Stimulated activated CD4-positive, alpha-beta T cell treated with anti-CD3 and anti-CD28 coated beads, Interleukin-12 subunit alpha, Interleukin-12 subunit beta, amount 100 ng/mL, for 48 hours (primary cell): ENCODE data around the gene FASN.

Experiments
- DNase-seq, 3 donors: peaks; one replicate each; pipeline ENCODE4 v3.0.0-alpha.2; 2020; ENCODE audit warnings: low read depth in 2 of 3, low spot score in 1 of 3

Gene FASN

DNA sequence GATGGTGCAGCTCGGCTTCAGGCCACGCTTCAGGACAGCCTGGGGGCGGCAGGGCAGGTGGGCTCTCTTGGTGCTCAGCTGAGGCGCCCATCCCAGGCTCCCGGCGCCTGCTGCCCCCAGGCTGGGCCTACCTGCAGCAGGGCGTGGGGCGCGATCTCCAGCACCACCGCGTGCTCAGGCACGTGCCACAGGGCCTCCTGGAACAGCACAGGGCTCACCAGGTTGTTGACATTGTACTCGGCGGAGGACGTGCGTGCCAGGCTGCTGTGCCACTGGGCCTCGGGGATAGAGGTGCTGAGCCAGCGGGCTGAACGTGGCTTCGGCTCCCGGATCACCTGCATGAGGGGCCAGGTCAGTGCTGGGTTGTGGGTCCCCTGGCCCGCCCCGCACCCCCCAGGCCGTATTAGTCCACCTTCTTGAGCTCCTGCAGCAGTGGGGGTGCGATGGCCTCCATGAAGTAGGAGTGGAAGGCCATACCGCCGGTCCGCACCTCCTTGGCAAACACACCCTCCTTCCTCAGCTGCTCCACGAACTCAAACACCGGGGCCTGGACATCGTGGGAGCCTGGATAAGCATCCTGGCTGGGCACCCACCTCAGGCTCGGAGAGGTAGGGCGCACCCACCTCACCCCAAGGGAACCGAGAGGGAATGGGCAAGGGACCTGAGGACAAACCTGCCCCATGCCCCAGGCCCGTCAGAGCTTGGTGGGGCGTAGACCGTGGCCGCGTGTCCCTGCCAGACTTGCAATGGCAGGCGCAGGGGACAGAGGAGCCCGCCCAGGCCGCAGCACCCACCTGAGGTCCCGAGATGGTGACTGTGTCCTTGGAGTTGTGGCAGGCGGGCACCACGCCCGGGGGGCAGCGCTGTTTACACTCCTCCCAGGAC is 9.0 kb downstream of the FASN start:
- DNase-seq = no peak

DNA sequence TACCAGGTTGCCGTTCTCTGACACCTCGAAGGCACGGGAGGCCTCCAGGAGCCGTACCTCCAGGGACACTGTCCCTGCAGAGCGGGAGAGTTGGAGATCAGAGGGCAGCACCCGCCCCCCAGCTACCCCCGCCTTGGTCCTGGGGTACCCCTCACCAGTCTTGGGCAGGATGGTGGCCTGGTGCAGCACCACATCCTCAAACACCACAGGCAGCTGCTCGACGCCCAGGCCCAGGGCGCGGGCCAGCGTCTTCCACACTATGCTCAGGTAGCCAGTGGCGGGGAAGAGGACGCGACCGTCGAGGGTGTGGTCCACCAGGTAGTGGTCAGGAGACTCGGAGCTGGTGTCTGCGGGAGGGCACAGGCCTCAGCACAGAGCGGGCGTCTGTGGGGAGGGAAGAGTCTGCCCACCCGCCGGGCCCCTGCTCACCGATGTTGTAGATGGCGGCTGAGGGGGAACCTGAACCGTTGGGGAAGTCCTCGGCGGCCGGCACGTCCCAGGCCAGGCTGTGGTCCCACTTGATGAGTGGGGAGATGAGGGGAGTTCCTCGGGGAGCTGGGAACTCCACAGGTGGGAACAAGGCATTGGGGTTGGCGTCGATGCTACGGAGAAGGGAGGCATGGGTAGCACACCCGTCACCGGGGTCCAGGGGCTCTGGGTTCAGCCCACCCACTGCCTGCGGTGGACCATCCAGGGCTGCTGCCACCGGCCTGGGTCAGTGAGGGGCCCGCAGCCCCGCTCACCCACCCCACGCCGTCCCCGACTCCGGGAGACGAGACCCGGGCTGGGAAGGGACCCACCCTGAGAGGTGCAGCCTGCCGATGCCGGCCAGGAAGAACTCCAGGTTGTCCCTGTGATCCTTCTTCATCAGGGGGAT is 9.8 kb downstream of the FASN start:
- no peak for DNase-seq

DNA sequence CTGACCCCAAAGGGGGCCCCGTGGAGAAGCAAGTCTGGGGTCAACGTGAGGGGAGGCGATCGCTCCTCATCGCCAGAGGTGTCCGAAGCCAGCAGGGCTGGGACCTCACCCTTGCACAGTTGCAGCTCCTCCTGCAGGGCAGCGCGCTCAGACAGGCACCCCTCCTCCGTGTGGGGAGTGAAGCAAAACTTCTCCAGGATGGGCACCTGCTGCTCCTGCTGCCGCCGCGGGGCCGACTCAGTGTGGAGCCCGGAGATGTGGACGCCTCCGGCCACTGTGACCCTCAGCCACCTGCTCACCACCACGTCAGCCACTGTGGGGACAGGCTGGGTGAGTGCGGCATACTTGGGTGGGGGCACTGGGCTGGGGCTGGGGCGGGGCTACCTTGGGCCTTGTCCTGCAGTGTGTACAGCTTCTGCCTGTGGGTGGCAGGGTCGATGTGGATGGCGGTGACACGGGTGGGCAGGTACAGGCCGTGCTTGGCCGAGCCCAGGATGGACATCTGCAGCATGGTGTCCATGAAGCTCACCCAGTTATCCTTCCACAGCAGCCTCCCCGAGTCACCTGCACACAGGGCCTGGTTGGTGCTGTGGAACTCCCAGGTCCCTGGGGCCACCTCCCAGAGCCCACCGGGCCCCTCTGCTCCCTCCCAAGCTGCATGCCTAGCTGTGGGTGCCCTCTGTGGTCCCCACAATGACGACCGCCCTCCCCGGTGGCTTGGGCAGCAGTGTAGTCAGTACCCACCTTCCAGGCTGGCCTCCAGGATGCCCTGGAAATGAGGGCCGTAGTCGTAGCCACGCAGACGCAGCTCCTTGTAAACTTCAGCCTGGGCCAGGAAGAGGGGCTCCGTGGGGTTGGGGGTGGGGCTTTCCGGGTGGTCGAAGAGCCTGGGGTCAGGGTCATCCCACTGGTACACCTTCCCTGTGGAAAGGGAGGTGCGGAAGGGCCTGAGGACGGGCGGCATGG is 10.8 kb downstream of the FASN start:
- no peak for DNase-seq

DNA sequence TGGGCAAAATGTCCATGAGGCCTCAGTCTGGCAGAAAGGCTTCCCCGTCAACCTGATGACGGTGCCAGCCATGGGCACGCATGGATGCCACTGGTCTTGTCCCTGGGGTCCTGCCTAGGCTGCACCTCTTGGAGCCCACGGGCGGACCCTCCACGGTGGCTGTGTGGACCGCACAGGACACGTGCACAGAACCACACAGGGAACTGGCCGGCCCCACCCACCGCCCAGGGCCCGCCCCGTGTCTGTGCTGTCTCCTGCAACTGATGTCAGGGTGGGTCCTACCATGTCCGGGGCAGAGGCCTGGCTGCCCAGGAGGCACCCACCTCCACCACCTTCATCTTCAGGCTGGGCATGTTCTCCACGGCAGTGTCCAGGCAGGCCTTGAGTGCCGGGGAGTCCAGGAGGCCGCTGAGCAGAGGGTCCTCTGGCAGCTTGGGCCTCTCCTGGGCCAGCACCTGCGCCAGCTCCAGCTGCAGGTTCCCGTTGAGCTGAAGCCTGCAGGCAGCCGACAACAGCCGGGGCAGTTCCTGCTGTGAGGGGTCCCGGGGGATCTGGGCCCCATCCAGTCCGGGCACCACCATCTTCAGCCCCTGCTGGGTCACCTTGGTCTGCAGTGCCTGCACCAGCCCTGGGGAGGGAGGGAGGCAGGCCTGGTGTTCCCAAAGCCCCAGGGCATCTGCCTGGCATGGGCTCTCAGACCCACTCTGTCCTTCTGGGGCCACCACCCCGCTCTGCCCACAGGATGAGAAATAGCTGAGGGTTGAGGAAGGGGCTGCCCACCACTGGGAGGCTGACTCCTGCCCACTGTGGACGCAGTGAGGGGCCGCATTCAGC is 11.9 kb downstream of the FASN start:
- no peak for DNase-seq

DNA sequence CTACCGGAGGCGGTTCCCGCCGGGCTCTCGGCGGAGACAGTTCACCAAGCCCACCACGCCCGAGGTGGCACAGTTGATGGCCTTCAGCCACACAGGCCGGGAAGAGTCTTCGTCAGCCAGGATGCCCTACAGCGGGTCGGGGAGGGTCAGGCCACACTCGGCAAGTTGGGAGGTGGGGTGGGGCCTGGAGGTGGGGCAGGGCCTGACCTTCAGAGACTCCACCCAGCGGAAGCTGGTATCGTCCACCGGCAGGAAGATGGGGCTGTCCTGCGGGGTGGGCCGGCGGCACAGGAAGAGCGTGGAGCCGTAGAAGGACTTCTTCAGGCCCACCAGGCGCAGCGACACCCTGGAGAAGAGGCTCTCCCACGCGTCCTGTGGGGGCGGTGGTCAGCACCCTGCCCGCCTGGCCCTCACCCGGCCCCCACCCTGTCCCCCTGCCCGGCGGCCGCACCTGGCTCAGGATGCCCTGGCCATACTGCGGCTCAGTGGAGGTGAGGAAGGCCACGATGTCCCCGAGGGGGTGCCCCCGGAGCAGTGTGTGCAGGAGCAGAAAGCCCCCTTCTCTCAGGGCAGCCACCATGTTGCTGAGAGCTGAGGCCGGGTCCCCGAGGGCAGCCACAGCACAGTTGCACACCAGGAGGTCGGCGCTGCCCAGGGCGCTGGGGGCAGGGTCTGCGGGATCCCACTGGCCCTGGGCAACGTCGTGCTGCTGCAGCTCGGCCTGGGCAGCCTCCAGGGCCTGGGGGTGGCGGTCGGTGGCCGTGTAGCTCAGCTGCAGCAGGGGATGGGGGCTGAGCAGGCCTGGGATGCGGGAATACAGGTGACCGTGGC is 12.8 kb downstream of the FASN start:
- DNase-seq = no peak

DNA sequence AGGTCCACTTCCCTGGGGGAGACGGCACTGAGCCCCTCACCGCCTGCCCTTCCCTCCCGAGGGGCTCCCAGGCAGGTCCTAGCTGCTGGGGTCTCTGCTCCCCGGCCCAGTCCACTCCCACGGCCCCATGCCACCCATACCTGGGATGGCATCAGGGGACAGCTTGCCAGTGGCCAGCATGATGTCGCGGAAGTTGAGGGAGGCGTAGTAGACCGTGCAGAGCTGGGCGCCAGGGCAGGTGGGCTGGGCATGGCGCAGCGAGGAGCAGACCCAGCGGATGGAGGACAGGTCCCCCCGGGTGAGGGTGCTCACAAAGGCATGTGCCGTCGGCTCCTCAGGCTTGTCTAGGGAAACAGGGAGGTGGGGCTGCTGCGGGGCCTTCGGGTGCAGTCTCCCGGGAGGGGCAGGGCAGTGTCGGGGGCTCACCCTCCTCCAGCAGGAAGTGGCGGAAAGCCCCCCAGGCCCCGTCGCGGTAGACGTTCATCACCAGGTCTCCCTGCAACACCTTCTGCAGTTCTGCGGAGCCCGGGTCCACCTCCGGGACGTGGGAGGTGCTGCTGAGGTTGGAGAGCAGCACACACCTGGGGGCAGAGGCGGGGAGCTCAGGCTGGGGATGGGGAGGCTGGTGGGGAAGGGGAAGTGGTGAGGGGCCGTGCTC is 13.5 kb downstream of the FASN start:
- no peak for DNase-seq

DNA sequence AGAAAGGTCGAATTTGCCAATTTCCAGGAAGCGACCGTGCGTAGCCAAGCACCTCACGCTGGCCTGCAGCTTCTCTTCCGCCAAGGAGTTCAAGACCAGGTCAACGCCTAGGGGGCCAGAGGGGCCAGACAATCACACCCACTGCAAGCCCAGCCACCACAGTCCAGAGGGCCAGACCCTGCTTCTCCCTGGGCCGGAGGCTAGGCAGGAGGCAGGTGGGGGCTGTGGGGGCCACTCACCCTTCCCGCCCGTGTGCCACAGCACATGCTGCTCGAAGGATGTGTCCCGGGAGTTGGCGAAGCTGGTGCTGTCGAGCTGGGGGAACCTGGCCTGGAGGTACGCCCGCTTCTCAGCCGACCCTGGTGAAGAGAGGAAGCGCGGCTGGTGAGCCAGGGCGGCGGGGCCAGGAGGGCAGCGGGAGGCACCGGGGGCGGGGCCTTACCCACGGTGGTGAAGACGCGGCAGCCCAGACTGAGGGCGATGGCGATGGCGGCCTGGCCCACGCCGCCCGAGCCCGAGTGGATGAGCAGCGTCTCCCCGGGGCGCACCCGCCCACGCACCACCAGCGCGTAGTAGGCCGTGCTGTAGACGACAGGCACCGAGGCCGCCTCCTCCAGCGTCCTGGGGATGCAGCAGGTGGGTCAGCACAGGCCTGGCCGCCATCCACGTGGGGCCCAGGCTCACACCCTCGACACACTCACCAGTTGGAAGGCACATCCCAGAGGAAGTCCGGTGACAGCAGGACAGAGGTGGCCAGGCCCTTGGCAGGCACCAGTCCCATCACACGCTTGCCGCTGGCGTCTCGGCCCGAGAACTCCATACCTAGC is 14.3 kb downstream of the FASN start:
- DNase-seq = no peak

DNA sequence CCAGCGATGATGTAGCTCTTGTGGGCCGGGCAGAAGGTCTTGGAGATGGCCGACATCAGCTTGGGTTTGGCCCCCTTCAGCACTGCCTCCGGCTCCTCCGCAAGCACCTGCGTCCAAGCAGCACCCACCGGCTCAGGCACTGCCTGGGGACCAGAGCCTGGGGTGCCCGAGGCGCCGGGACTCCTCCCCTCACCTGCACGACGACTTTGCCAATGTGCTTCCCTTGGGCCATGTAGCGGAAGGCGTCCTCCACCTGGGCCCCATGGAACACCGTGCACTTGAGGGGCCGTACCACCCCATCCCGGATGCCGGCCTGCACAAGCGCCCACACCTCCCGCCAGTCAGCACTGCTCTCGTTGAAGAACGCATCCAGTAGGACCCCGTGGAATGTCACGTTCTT is 15.0 kb downstream of the FASN start:
- no peak for DNase-seq

DNA sequence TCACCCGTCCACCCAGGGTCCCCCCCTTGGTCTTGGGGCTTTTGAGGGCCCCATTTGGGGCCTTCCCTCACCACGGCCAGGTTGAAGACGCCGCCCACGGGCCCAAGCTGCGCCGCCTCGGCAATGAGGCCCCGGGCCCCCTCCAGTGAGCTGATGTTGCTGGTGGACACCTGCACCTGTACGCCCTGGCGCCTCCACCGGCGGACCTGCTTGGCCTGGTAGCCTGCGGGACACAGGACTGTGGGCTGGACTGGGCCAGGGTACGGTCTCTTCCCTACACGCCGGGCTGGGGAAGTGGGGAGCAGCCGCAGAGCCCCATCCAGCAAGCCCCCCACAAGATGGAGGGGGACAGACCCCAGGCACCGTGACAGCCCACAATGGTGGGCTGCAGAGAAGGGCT is 15.6 kb downstream of the FASN start:
- DNase-seq = no peak

DNA sequence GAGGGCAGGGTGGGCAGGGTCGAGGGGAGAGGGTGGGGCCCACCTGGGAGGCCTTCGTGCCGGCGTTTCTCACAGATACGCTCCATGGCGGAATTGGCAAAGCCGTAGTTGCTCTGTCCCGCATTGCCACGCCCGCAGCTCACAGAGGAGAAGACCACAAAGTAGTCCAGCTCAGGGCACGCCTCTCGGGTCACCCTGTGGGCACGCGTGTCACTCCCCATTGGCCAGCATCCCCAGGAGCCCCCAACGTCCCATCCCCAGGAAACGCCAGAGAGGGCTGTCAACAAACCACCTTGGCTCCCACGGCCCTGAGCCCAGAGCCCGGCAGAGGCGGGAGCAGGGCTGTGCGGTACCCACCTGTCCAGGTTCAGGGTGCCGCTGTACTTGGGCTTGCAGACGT is 16.1 kb downstream of the FASN start:
- no peak for DNase-seq

DNA sequence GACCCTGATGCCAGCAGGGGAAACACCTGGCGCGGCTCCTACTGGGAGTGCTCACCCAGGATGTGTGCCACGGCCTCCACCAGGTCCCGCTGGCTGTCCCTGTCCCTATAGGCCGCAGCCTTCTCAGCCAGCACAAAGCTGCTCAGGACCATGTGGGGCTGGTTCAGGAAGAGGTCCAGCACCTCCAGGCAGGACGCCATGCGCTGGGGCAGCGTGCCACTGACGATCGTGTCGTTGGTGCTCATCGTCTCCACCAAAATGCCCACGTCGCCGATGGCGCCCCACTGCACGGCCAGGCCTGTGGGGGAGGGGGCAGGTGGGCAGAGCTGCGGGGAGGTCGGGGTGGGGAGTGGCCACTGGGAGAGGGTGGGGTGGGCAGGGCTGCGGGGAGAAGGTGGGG is 16.5 kb downstream of the FASN start:
- no peak for DNase-seq

DNA sequence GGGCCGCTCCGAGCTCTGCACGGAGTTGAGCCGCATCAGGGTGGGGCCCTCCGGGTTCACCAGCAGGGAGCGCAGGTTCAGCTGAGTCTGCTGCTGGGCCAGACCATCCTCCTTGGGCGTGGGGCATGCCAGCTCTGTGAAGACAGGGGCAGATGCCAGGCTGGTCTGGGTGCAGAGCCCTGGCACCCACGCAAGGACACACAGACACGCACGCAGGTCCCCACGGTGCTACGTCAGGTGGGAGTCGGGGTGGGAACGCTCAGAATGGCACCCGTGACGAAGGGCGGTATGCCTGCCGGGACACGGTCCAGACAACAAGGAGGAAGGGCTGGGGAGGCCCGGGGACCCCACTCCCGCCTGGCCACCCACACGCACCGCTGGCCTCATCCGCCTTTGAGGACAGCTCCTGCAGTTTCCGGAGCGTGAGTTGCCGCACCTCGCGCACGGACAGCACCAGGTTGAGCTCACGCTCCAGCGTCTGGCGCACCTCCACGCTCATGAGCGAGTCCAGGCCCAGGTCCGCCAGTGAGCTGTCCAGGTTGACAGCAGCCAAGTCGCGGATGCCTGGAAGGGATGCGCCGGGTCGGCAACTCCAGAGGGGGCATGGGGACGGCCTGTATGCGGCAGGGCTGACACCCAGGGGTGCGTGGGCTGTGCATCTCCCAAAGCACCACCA is 17.1 kb downstream of the FASN start:
- no peak for DNase-seq

DNA sequence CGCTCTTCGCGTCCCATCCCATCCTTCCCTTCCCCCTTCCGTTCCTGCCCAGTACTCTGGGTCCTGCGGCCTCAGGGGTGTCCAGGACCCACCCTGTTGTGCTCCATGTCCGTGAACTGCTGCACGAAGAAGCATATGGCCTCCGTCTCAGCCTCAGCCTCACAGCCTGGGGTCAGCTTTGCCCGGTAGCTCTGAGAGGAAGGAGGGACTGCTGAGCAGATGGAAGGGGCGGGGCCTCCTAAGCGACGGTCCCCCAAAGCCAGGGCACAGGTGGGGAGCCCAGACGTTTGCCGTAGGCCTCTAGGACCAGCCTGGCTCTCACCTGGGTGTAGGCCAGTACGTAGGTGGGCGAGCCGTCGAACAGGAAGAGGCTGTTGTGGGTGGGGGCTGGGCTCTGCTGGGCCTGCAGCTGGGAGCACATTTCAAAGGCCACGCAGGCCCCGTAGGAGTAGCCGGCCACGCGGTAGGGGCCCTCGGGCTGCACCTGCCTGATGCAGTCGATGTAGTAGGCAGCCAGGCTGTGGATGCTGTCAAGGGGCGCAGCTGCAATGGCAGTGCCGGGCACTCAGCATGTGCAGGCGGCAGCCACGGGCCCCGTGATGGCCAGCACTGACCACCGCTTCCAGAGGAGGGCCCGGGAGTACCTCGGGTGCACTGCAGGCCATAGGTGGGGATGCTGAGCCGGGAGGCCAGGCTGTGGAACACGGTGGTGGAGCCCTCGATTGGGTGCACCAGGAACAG is 17.8 kb downstream of the FASN start:
- no peak for DNase-seq

DNA sequence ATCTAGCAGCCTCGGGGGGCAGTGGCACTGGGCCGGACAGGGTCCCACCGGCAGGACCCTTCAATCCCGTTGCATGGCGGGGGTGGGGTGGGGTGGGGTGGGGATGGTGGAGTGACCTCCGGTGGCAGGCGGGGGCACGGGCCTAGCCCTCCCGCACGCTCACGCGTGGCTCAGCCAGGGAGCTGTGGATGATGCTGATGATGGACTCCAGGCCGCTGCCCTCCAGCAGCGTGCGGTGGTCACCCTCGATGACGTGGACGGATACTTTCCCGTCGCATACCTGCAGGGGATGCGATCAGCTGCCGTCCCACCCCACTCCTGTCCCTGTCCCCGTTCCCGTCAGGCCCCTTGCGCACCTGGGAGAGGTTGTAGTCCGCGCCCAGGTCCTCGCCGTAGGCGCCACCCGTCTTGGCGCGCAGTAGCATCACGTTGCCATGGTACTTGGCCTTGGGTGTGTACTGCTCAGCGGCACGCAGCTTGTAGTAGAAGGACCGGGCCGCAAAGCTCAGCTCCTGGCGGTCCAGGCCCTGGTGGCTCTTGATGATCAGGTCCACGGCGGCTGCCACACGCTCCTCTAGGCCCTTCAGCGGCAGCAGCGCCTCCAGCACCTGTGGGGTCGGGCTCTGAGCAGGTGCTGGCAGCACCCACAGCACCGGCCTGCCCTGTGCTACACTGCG is 18.9 kb downstream of the FASN start:
- DNase-seq = no peak

DNA sequence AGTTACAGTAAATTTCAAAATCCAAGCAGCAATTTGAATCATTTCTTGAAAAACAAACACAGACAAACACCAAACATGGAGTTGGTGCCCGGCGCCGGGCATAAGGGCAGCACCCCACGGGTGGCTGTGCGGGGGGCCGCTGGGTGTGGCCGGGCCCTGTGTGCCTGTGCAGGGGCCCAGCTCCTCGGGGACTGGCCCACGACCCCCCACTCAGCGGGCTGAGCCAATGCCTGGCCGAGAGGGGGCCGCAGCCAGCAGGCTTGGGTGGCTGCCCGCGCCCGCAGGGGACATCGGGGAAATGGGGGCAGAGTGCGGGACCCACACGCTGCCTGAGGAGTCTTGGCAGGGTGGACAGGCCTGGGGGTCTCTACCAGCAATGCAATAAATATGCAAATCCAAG is 19.6 kb downstream of the FASN start:
- DNase-seq = no peak
